HUES48 (cell line): ENCODE data around the gene TBC1D2B.
A peak's percentile ranks its signal among the peaks of the same experiment; 100 is the strongest.

ENCODE experiments used
- H3K27ac ChIP-seq: one replicate; pipeline ENCODE4 v1.7.0; 2013; ENCODE audit warnings: low read depth, low read length, inconsistent platforms
- H3K27me3 ChIP-seq: 2 replicates; pipeline ENCODE4 v1.6.1; 2013; ENCODE audit warnings: mild to moderate bottlenecking, low read length; ENCODE audit not compliant: control insufficient read depth, insufficient read depth
- H3K36me3 ChIP-seq: 2 replicates; pipeline ENCODE4 v1.6.1; 2013; ENCODE audit warnings: low read length; ENCODE audit not compliant: control insufficient read depth, insufficient read depth
- H3K4me1 ChIP-seq: 2 replicates; pipeline ENCODE4 v1.6.1; 2013; ENCODE audit warnings: mild to moderate bottlenecking, low read length; ENCODE audit not compliant: control insufficient read depth, insufficient read depth
- H3K4me3 ChIP-seq: 2 replicates; pipeline ENCODE4 v1.5.1; 2013; ENCODE audit warnings: mild to moderate bottlenecking, low read depth, low read length
- H3K9ac ChIP-seq: 2 replicates; pipeline ENCODE4 v1.6.1; 2013; ENCODE audit warnings: mild to moderate bottlenecking, low read depth, low read length, moderate library complexity
- H3K9me3 ChIP-seq: 2 replicates; pipeline ENCODE4 v1.6.1; 2013; ENCODE audit warnings: low read length; ENCODE audit not compliant: control insufficient read depth, insufficient read depth

The TBC1D2B gene

DNA sequence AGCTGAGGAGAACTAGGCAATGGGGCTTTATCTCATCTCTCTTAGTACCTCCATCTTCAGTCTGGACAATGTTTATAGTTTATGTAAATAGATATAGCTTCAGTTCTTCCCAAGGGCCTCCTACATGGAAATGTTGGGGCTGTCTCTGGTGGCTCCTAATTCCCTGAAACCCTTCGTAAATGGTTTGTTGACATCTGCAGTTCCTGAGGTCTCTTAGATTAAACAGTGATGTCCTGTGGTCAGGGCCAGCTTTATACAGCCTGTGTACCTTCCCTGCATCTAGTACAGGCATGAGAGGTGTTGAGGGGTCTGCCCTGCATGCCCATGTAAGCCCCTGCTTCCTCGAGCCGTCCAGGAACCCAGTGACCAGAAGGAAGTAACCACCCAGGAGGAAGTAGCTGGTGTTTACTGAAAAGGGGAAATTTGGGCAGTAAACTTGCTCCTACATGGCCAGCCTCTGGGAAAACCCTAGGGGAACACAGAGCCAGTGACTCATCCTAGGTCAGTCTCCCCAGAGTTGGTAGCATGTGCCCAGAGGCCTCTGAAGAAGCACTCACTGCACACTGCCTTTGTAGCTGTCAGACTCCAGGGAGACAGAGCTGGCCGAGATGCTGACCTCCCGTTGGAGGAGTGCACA, 4.7 kb upstream of the TBC1D2B start:
- H3K9me3 ChIP-seq: no peaks in the 10 kb centered on the region
- no peak overlapping the region for H3K9ac ChIP-seq
- H3K36me3 ChIP-seq: no peaks in the 10 kb centered on the region
- no peaks in the 10 kb centered on the region for H3K4me1 ChIP-seq
- H3K4me3 ChIP-seq: no peak overlapping the region
- no peaks in the 10 kb centered on the region for H3K27me3 ChIP-seq
- H3K27ac ChIP-seq: no peak overlapping the region

DNA sequence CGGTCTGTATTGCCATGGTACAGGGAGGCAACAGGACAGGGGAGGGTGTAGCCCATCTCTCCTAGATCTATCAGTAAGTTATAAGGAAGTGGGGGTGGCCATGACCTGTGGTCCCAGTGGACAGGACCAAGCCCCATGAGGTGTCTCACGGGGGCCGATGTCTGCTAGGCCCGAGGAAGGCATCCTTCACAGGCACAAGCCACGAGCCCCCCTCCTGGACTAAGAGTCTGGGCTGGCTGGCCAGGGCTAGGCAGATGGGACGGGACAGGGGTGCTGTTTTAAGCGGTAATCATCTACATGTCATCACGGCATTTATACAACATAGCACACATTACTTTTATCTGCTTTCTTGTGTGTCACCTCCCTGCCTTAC, 2.6 kb upstream of the TBC1D2B start:
- no peaks in the 10 kb centered on the region; the same call in 1 of the 2 replicates for H3K27me3 ChIP-seq
- H3K9me3 ChIP-seq: no peaks in the 10 kb centered on the region
- H3K36me3 ChIP-seq: no peaks in the 10 kb centered on the region
- H3K27ac ChIP-seq: no peak overlapping the region
- H3K4me3 ChIP-seq: no peak overlapping the region
- H3K4me1 ChIP-seq: peaks cover 4% of the 10 kb centered on the region
- H3K9ac ChIP-seq: no peak overlapping the region

DNA sequence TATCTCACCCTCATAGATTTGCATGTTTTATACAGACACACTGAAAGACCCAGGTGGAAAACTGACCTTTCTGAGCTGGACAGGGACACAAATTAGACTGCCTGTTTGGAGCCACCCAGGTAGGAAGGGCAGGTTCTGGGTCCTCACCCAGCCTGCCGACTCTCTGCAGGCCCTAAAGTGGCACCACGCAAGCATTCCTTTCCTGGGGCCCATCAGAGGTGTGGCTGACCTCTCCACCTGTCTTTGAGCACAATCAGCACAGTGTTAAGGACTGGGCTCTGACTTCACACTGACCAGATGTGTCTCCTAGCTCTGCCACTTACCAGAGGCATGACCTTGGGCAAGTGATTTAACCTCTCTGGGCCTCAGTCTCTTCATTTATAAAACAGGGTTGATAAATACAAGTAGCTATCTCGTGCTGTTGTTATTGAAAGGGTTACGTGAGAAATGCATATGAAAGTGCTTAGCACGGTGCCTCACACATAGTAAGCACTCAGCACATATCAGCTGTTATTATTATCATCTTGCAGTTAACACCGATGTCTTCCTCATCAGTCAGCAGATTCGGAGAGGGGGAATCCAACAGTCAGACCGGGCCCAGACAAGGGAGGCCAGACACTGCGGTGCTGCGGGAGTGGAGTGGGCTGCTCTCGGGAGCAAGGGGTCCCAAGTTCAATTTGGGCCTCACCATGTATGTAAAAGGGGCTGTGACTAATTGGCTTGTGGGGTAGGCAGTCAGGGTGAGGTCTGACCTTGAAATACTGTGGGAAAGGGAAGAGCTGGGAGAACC, 2.0 kb upstream of the TBC1D2B start:
- no peak overlapping the region for H3K4me3 ChIP-seq
- no peak overlapping the region for H3K27ac ChIP-seq
- peaks cover 4% of the 10 kb centered on the region for H3K4me1 ChIP-seq
- no peak overlapping the region for H3K9ac ChIP-seq
- H3K9me3 ChIP-seq: no peaks in the 10 kb centered on the region
- no peaks in the 10 kb centered on the region; the same call in 1 of the 2 replicates for H3K27me3 ChIP-seq
- H3K36me3 ChIP-seq: no peaks in the 10 kb centered on the region

DNA sequence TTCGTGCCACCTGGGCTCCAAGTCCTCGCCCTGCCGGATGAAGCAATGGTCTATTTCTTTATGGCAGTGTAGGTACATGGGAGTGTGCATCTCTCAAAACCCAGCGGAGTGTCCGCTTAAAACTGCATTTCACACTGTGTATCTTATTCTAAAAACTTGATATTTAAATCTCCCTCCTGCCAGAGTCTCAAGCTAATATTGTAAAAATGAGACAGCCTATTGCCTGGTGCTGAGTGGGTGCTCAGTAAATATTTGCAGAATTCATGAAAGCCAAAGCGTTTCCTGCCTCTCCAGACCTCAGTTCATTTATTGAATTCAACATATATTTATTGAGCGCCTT, 330 bp upstream of the TBC1D2B start:
- H3K9ac ChIP-seq: no peak overlapping the region

DNA sequence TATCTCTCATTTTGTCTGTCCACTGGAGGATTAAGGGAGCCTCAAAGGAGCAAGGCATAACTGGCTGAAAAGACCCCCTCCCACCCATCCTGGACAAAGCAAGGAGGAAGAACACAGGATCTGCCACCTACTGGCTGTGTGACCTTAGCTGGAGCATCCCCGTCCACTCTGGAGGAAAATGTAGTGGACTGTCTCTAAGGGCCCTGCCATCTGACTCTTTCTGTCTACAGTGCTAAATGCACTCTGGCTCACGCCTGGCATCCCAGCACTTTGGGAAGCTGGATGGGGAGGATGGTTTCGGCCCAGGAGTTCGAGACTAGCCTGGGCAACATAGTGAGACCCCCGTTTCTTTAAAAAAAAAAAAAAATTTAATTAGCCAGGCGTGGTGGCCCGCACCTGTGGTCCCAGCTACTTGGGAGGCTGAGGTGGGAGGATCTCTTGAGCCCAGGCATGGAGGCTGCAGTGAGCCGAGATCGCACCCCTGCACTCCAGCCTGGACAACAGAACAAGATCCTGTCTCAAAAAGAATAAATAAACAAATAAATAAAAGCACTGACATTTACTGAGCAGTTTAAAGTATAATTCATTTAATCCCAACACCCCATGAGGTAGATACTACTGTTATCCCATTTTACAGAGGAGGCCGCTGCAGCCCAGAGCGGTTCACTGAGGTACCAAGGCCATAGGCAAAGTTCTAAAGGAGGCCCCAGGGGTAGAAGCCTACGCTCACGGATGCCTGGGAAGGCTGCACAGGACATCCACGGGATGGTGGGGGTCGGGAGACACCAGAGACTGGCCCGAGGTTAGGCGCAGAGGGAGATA, 1.1 kb downstream of the TBC1D2B start:
- Histone ChIP-seq H3K9ac (no peak overlapping the region), H3K4me1 (peaks cover 19% of the 10 kb centered on the region), H3K4me3 (peak overlapping the region; percentile 92), H3K27me3 (no peaks in the 10 kb centered on the region; the same call in 1 of the 2 replicates), H3K36me3 (no peaks in the 10 kb centered on the region), H3K27ac (peak overlapping the region; percentile 67), H3K9me3 (no peaks in the 10 kb centered on the region)

More for the DNA sequence above, 330 bp upstream of the TBC1D2B start:
- H3K27me3 ChIP-seq: no peaks in the 10 kb centered on the region; the same call in 1 of the 2 replicates
- no peaks in the 10 kb centered on the region for H3K9me3 ChIP-seq
- H3K4me1 ChIP-seq: peaks cover 6% of the 10 kb centered on the region
- H3K27ac ChIP-seq: no peak overlapping the region
- peak overlapping the region; percentile 64 for H3K4me3 ChIP-seq
- no peaks in the 10 kb centered on the region for H3K36me3 ChIP-seq

DNA sequence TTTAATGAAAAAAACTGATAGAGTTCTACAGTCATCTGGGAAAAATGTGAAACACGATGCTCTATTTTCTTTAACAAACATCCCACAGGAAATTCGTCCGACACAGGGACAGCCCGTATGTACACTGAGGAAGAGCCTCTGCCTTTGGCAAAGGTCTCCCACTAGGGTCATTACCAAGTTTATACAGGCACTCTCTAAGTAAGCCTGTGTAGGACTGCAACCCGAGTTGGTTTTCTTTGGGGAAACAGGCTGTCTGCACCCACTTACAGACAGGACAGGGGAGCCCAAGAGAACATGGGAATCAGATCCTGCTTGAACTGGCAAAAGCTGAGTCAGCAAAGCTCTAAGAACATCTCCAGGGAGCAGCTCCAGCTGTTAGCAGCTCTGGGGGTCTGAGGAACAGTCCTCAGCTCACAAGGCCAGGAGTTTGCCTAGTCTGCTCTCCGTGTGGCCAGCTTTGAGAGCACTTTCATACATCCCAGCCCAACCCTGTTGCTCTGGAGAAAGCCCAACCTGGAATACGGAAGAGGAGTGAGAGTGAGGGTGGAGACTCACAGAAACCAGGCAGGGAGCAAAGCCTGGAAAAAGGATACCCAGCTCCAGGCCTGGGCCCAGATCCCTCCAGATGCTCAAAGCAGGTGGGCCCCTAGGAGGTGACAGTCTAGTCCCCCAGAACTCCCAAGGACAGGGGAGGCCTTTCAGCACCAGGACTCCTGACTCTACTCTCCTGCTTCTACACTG, 1.9 kb downstream of the TBC1D2B start:
- Histone ChIP-seq H3K9me3 (no peaks in the 10 kb centered on the region), H3K27ac (peak overlapping the region; percentile 67), H3K4me3 (peak overlapping the region; percentile 10; the same call in 1 of the 2 replicates), H3K4me1 (peaks cover 21% of the 10 kb centered on the region), H3K36me3 (no peaks in the 10 kb centered on the region), H3K27me3 (no peaks in the 10 kb centered on the region; the same call in 1 of the 2 replicates), H3K9ac (no peak overlapping the region)

DNA sequence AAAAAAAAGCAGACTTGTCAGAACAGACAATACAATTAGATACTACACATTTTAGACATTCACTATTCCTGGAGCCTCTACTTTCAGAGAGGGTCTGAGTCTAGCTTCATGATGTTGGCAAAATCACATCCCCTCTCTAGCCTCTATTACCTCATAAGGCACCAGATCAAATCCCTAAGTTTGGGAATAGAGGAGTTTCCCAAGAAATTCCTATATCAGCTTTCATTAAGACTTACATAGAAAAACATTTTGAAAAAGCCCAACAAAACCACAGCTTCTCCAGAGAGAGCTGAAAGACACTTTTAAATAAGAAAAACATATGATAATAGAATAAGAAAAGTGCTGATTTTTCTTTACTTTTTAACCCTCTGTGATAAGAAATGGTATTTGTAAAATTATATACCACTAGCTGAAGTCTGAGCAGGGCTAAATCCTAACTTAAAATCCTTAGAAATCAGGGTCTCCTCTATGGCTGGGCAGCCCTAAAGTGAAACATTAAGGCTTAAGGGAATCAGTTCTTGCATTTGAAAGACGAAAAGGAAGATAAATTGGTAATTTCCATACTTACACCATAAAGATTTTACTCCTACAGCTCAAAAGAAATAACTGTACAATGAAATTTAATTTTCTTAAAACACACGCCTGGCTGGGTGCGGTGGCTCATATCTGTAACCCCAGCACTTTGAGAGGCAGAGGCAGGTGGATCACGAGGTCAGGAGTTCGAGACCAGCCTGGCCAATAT, 4.3 kb downstream of the TBC1D2B start:
- Histone ChIP-seq H3K27ac (no peak overlapping the region), H3K27me3 (no peaks in the 10 kb centered on the region; the same call in 1 of the 2 replicates), H3K36me3 (no peaks in the 10 kb centered on the region), H3K4me1 (peaks cover 43% of the 10 kb centered on the region), H3K4me3 (no peak overlapping the region), H3K9me3 (no peaks in the 10 kb centered on the region), H3K9ac (no peak overlapping the region)

DNA sequence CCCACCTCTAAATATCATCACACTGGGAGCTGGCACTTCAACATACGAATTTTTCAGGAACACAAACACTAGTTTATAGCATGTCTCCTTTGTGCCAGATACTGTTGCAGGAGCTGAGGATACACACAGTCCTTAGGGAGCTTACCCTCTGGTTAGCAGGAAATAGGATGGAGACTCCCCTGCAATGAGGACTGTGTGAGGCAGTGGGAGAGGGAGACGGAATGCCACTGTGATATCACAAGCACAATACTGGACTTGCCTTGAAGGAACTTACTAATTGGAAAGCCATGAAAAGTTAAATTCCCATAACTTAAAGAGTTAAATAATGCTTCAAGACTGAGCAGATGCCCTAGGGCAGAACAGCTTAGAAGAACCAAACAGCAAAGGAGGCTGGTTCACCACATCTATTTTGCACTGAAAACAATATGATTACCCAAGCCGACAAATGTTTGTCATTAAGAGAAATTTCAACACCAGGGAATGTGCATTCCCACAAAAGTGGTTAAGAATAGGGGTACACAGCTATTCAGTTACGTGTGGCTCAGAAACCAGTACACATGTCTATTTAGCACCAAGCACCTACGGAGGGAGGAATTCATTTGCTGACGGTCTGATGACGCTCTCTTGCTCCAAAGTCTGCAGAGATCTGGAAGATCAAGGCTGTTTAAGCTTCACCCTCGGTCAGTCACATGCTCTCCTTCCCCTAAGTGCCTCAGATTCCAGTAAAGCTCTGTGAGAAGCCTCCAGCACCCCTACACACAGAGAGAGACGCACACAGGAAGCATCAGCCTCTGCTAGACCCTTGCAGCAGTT, 5.2 kb downstream of the TBC1D2B start:
- no peak overlapping the region for H3K27ac ChIP-seq
- H3K4me1 ChIP-seq: peaks cover 50% of the 10 kb centered on the region
- no peaks in the 10 kb centered on the region for H3K36me3 ChIP-seq
- no peaks in the 10 kb centered on the region; the same call in 1 of the 2 replicates for H3K27me3 ChIP-seq
- H3K9me3 ChIP-seq: no peaks in the 10 kb centered on the region
- H3K9ac ChIP-seq: no peak overlapping the region
- H3K4me3 ChIP-seq: no peak overlapping the region

DNA sequence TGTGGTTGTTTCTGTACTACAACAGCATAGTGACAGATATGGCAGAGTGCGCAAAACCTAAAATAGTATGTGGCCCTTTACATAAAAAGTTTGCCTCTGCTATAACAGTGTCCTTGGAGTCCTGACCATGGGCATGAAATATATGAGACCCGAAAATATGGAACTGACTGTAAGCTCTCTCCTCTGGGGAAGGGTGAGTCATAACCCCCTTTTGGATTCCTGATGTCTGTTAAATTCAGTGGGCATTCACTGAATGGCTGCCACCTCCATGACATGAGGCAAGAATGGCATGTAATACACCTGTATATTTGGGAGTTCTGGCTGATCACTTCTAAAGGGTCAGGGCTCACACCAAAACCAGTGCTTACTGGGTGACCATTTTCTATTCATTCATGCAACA, 6.1 kb downstream of the TBC1D2B start:
- no peaks in the 10 kb centered on the region for H3K36me3 ChIP-seq
- peaks cover 59% of the 10 kb centered on the region for H3K4me1 ChIP-seq
- H3K27me3 ChIP-seq: no peaks in the 10 kb centered on the region
- H3K9ac ChIP-seq: no peak overlapping the region
- H3K27ac ChIP-seq: no peak overlapping the region
- H3K4me3 ChIP-seq: no peak overlapping the region
- H3K9me3 ChIP-seq: no peaks in the 10 kb centered on the region
